ENCODE results near the gene RCOR3. TPM values are rescaled to one million over a fixed set of nuclear protein-coding genes. Genes with fewer than 3 reads are reported as not detected.

Gene RCOR3
- total and polyA plus RNA-seq, 2 of the 8 experiments (the other 6 are each of a cell fraction or from before 2014, with no cell fraction given), result 21.4 to 36.3 TPM

DNA sequence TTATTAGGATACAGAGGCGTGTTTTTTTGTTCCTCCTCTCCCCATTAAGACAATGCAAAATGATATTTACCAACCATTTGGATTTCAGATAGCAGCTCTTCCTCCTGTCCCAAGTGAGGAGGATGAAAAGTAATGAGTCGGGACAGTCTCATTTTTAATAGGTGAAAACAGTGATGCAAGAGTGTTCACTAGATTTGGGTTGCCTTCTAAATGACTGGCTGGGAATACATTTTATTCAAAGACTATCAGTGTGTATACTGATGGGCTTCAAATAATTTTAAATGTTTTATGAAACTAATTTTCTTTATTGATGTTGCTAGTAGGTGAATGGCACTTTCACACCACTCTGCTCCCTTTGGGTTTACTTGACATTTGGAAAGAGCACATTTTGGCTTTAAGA lies 2.1 kb downstream of the RCOR3 start:
- Histone ChIP-seq H3K23ac (ENCODE audit: insufficient read length) (no peak overlapping the region), H2AFZ (ENCODE audit: low read length) (no peak overlapping the region), H3K56ac (replicated peaks; ENCODE audit: insufficient read length, low read depth, low read length) (no peak overlapping the region), H4K5ac (ENCODE audit: insufficient read length, low read depth, low read length) (no peak overlapping the region), H3K4me3 (ENCODE audit: extremely low read depth in 1 of 4, insufficient read depth in 2 of 4, low read depth in 3 of 4, low read length in 4 of 4) (peak overlapping the region; percentile 71 to 83 (median 75); a peak in 5 of 8 replicates), H2BK5ac (ENCODE audit: low read depth, low read length) (no peak overlapping the region), H4K91ac (replicated peaks; ENCODE audit: insufficient read length, low read length) (no peak overlapping the region), H3K18ac (ENCODE audit: extremely low read depth, low read length) (no peak overlapping the region), H2BK20ac (ENCODE audit: low read length) (no peak overlapping the region), H3K4me2 (ENCODE audit: insufficient read depth in 1 of 2, low read depth in 2 of 2, low read length in 2 of 2) (peak overlapping the region; percentile 86 to 92), H3K4me1 (replicated peaks in 1 of 4; ENCODE audit: control insufficient read depth in 3 of 4, insufficient read depth in 4 of 4, low read length in 3 of 4) (no peaks in the 10 kb centered on the region; a peak in 1 of 7 replicates), H3K23me2 (ENCODE audit: low read depth, low read length) (peaks cover 18% of the 10 kb centered on the region; the same call in 1 of the 2 replicates), H4K20me1 (replicated peaks in 1 of 2; ENCODE audit: control insufficient read depth in 1 of 2, insufficient read depth in 2 of 2, low read length in 2 of 2) (peaks cover 0 to 3% of the 10 kb centered on the region in 2 experiments), H3K27me3 (replicated peaks in 1 of 4; ENCODE audit: control insufficient read depth in 3 of 4, extremely low read depth in 1 of 4, insufficient read depth in 3 of 4, low read length in 3 of 4) (no peaks in the 10 kb centered on the region), H3K14ac (ENCODE audit: insufficient read length) (no peak overlapping the region), H3K27ac (ENCODE audit: low read depth, low read length) (no peak overlapping the region), H2BK12ac (ENCODE audit: low read depth, low read length) (no peak overlapping the region), H3K4ac (replicated peaks; ENCODE audit: insufficient read length, low read depth, low read length) (no peak overlapping the region), H2BK15ac (ENCODE audit: low read length) (no peak overlapping the region), H3K9ac (replicated peaks in 1 of 4; ENCODE audit: extremely low read depth in 1 of 4, low read depth in 3 of 4, low read length in 3 of 4) (peak overlapping the region in 2 of 4 experiments; percentile 7 to 41; a peak in 3 of 7 replicates), H3K79me1 (ENCODE audit: low read depth, low read length) (no peaks in the 10 kb centered on the region; the same call in 1 of the 2 replicates), H3K9me3 (ENCODE audit: insufficient read depth in 2 of 2, low read depth in 1 of 2, low read length in 1 of 2) (no peaks in the 10 kb centered on the region), H3K36me3 (ENCODE audit: control insufficient read depth in 2 of 4, insufficient read depth in 4 of 4, low read length in 3 of 4) (peaks cover 0 to 15% (median 0%) of the 10 kb centered on the region in 4 experiments; a peak in 1 of 8 replicates), H3K79me2 (ENCODE audit: control insufficient read depth in 1 of 2, insufficient read depth in 2 of 2, low read length in 2 of 2) (peaks cover 0 to 24% of the 10 kb centered on the region in 2 experiments; a peak in 2 of 4 replicates), H2BK120ac (replicated peaks; ENCODE audit: low read depth, low read length) (no peak overlapping the region), H4K8ac (ENCODE audit: extremely low read depth, insufficient read depth, low read length) (no peak overlapping the region), H2AK5ac (ENCODE audit: low read depth, low read length) (no peak overlapping the region)
- WGBS, 2 experiments (ENCODE audit: extremely low coverage in 1 of 2, insufficient coverage in 1 of 2, insufficient read length in 1 of 2, insufficient replicate concordance in 2 of 2, low coverage in 1 of 2, low lambda C conversion rate in 2 of 2, missing lambda C conversion rate in 1 of 2), result 69% methylated on average over 2 of the region's 2 CpGs; no CpG with 5 or more reads in 1 of the 2 experiments
- DNase-seq (ENCODE audit: low read depth in 1 of 2, low spot score in 2 of 2) (no peak), FAIRE-seq (no peak)
- CTCF ChIA-PET (ENCODE audit: partially characterized antibody), result interaction anchor here (1.2 kb wide), 1 partner anchor 252 kb away, joined by 3 read pairs; no protein-coding TSS in a partner anchor
- POLR2A ChIA-PET (ENCODE audit: partially characterized antibody), result interaction anchor here (0.7 to 2.3 kb wide), 7 partner anchors 9 to 888 kb away, joined by 3 to 11 read pairs (median 4); no protein-coding TSS in a partner anchor
- no peak for TF ChIP-seq SP1 (IDR thresholded peaks at IDR 0.05; ENCODE audit: low read depth, low read length)
- TF ChIP-seq CEBPB (IDR thresholded peaks at IDR 0.05; ENCODE audit: low read depth, low read length), result no peak
- no peak for TF ChIP-seq GABPA (IDR thresholded peaks at IDR 0.05; ENCODE audit: borderline replicate concordance, insufficient read depth, low read length)
- no peak for TF ChIP-seq ZNF274 (IDR thresholded peaks at IDR 0.05; ENCODE audit: borderline replicate concordance, extremely low read depth, low read length)
- no peak for TF ChIP-seq CTBP2 (IDR thresholded peaks at IDR 0.05; ENCODE audit: borderline replicate concordance, insufficient read depth, insufficient read length, low read length)
- TF ChIP-seq KDM5A (IDR thresholded peaks at IDR 0.05; ENCODE audit: low read length), result no peak
- no peak for TF ChIP-seq BRCA1 (IDR thresholded peaks at IDR 0.05; ENCODE audit: low read depth, low read length)
- TF ChIP-seq CBX5 (IDR thresholded peaks at IDR 0.05; ENCODE audit: low read depth, low read length), result no peak
- TF ChIP-seq BACH1 (IDR thresholded peaks at IDR 0.05; ENCODE audit: low read length), result no peak
- no peak for TF ChIP-seq POLR2A (IDR thresholded peaks at IDR 0.05; ENCODE audit: control extremely low read depth in 1 of 2, low read depth in 2 of 2, low read length in 2 of 2)
- no peak for TF ChIP-seq SUZ12 (IDR thresholded peaks at IDR 0.05; ENCODE audit: low read length)
- no peak for TF ChIP-seq TBP (IDR thresholded peaks at IDR 0.05; ENCODE audit: low read depth, low read length)
- TF ChIP-seq EGR1 (IDR thresholded peaks at IDR 0.05; ENCODE audit: borderline replicate concordance, low read depth, low read length), result no peak
- no peak for TF ChIP-seq SAP30 (IDR thresholded peaks at IDR 0.05; ENCODE audit: insufficient read depth, insufficient replicate concordance, low read length)
- TF ChIP-seq RBBP5 (IDR thresholded peaks at IDR 0.05; ENCODE audit: borderline replicate concordance, low read depth, low read length), result no peak
